Astrocyte of the spinal cord (primary cell): ENCODE data around the gene PROX1.

Source experiments
- DNase-seq: peaks from one replicate; pipeline ENCODE4 v3.0.0; 2011; ENCODE audit warnings: low read depth, low spot score
- H3K4me3 ChIP-seq: 2 replicates; pipeline ENCODE4 v1.5.1; 2011; ENCODE audit warnings: low read depth, mild to moderate bottlenecking, low read length, moderate library complexity
- in situ Hi-C: cut with HindIII; loops from 2 replicates; pipeline ENCODE4 v1.10.0; 2017; ENCODE audit warnings: low sequenced_read_pairs
- TF ChIP-seq, protein P1 (sequence below): IDR thresholded peaks from 2 replicates; pipeline ENCODE4 v1.5.1; 2012; ENCODE audit warnings: low read depth, mild to moderate bottlenecking, low read length, inconsistent platforms

Gene PROX1, protein sequence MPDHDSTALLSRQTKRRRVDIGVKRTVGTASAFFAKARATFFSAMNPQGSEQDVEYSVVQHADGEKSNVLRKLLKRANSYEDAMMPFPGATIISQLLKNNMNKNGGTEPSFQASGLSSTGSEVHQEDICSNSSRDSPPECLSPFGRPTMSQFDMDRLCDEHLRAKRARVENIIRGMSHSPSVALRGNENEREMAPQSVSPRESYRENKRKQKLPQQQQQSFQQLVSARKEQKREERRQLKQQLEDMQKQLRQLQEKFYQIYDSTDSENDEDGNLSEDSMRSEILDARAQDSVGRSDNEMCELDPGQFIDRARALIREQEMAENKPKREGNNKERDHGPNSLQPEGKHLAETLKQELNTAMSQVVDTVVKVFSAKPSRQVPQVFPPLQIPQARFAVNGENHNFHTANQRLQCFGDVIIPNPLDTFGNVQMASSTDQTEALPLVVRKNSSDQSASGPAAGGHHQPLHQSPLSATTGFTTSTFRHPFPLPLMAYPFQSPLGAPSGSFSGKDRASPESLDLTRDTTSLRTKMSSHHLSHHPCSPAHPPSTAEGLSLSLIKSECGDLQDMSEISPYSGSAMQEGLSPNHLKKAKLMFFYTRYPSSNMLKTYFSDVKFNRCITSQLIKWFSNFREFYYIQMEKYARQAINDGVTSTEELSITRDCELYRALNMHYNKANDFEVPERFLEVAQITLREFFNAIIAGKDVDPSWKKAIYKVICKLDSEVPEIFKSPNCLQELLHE

GRCh38 chr1:213987927-213988506, at the start of gene PROX1:
TSS of gene PROX1 (plus strand) at chr1:213987973. CDS start at chr1:213996536, 8,563 bp downstream.
- peak within 1 kb of the TSS; percentile 64 for H3K4me3 ChIP-seq
- TF ChIP-seq, protein P1, sequence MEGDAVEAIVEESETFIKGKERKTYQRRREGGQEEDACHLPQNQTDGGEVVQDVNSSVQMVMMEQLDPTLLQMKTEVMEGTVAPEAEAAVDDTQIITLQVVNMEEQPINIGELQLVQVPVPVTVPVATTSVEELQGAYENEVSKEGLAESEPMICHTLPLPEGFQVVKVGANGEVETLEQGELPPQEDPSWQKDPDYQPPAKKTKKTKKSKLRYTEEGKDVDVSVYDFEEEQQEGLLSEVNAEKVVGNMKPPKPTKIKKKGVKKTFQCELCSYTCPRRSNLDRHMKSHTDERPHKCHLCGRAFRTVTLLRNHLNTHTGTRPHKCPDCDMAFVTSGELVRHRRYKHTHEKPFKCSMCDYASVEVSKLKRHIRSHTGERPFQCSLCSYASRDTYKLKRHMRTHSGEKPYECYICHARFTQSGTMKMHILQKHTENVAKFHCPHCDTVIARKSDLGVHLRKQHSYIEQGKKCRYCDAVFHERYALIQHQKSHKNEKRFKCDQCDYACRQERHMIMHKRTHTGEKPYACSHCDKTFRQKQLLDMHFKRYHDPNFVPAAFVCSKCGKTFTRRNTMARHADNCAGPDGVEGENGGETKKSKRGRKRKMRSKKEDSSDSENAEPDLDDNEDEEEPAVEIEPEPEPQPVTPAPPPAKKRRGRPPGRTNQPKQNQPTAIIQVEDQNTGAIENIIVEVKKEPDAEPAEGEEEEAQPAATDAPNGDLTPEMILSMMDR: peak; percentile 11
- in situ Hi-C loops: no loop called here
- peak; percentile 93 for DNase-seq

DNA sequence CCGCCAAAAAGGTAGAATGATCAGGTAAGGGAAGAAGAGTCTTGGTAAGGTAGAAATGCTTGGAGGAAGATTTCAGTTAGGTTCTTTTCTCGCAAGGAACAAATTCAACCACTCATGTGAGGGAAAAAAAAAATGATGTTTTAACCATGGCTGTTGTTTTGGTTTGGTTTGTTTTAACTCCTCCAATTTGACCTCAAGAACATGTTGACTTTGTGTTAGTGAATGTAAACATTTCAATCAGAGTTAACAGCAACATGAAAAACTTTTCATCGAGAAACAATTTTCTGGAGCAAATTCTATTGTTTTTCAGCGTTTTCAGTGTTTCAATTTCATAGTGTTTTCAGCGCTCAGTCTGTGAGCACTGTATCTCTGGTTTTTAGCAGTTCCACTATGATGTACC, 49.0 kb upstream of the PROX1 start:
- no peak for DNase-seq
- in situ Hi-C loops: no loop called here
- no peak overlapping the region for H3K4me3 ChIP-seq
- TF ChIP-seq, protein P1: no peak

DNA sequence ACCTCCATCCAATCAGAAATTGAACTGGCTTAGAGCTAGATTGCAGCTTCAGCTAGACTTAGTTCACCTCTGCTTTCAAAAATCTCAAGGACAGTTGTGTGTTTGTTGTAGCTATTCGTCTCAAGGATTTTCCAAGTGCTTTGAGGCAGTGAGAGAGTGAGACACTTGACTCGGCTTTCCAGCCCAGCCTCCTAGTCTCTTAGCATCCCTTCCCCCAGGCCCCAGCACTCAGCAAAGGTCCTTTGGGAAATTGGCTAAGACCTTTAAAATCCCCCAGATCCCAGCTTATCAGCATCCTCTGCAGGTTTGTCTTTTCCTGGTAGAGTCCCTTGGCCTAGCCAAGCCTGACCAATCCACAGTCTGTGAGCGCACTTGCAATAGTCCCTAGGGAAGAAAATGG, 47.9 kb upstream of the PROX1 start:
- no peak overlapping the region for H3K4me3 ChIP-seq
- in situ Hi-C loops: no loop called here
- TF ChIP-seq, protein P1: no peak
- DNase-seq: no peak

DNA sequence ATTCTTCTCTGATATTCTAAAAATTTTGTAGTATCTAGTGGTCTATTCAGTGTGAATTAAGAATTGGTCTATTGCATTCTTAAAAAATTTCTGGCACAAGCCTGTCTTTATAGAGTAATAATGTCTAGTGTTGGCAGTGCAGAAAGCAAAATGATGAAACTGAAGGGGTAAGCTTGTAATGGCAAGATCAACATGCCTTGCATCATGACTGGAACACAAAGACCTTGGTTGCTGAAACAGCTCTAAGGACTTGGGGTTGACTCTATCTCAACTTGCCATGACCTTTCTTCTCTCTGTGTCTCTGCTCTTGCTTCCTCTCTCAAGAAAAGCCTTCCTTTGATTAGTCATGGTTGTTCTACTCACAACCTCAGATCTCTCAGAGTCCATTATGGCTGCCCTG, 46.8 kb upstream of the PROX1 start:
- TF ChIP-seq, protein P1: no peak
- in situ Hi-C loops: no loop called here
- no peak for DNase-seq
- no peak overlapping the region for H3K4me3 ChIP-seq

- no peak overlapping the region for H3K4me3 ChIP-seq
- TF ChIP-seq, protein P1: no peak
- in situ Hi-C loops: no loop called here
- no peak for DNase-seq
Measured at GRCh38 chr1:213942061-213942460, 45.7 kb upstream of the PROX1 start.

GRCh38 chr1:213947200-213947801, 40.5 kb upstream of the PROX1 start:
- in situ Hi-C loops: no loop called here
- DNase-seq: no peak
- H3K4me3 ChIP-seq: no peak overlapping the region
- TF ChIP-seq, protein P1: no peak
